Midbrain (tissue), 1 donor: Measurements from ENCODE around the gene LARGE1.

Experiments
- DNase-seq: peaks from one replicate; lab custom pipeline; 2025; lab: John Stamatoyannopoulos, UW

The LARGE1 gene

DNA sequence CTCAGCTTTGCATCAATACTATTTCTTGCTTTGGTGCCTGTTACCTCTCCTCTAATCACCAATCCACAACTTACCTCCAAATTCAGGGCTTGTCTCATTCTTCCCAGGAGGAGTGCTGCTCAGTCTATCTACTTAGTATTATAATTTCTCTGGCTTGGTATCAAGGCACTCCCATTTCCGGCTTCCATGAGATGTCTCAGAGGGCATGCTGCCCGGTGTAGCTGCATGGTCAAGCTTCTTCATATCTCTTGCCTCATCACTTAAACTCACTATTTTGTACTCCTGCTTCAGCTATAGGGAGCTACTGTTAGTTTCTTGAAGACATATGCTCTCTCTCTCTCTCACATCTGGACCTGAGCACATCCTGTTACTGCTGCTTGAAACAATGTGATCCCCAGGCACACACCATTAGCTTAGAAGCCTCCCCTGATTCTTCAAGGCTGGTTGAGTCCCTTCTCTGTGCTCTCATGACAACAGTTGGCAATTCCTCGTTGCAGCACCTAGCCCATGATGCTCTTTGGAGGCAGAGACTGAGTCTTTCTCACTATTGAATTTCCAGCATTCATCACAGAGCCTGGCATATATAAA is 679.3 kb downstream of the LARGE1 start:
- no peak for DNase-seq

DNA sequence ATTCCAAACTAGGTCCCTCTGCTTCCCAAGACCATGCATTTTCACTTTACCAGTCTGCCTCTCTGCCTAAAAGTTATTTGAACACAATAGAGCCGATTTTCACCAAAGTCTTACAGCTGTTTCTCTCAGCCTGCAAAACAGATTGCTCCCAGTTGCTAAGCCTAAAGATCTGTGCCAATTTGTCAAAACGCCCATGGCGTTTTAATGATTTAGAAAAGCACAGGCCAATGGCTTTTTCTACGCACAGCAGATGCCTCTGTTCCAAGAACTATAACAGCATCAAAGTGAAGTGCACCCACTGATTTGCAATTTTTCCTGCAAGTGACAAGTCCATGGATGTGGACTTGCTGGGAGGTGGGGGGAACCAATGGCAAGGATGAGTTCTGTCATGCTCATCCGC is 688.2 kb downstream of the LARGE1 start:
- DNase-seq = no peak

GRCh38 chr22:33227791-33228190 is 692.5 kb downstream of the LARGE1 start:
- no peak for DNase-seq

- no peak for DNase-seq
Measured at GRCh38 chr22:33224841-33225240, 695.4 kb downstream of the LARGE1 start.
